Ishikawa (cell line): Measurements from ENCODE around the gene TENT4A.

Source experiments
- CEBPB ChIP-seq: IDR thresholded peaks from 2 replicates; pipeline ENCODE4 v1.6.1; 2012
- CREB1 ChIP-seq: IDR thresholded peaks from 2 replicates; pipeline ENCODE4 v1.6.1; 2012; ENCODE audit warnings: low read depth
- EGR1 ChIP-seq: IDR thresholded peaks from 2 replicates; pipeline ENCODE4 v1.6.1; 2012
- EP300 ChIP-seq: IDR thresholded peaks from 2 replicates; pipeline ENCODE4 v1.6.1; 2012; ENCODE audit warnings: borderline replicate concordance
- FOXM1 ChIP-seq: IDR thresholded peaks from 2 replicates; pipeline ENCODE4 v1.6.1; 2012; ENCODE audit warnings: low read depth, borderline replicate concordance
- NFIC ChIP-seq: IDR thresholded peaks from 2 replicates; pipeline ENCODE4 v1.6.1; 2012
- RAD21 ChIP-seq: IDR thresholded peaks from 2 replicates; pipeline ENCODE4 v1.6.1; 2012; ENCODE audit warnings: low read depth
- TAF1 ChIP-seq: IDR thresholded peaks from 2 replicates; pipeline ENCODE4 v1.6.1; 2012; ENCODE audit warnings: low read depth, mild to moderate bottlenecking
- TCF12 ChIP-seq: IDR thresholded peaks from 2 replicates; pipeline ENCODE4 v1.6.1; 2012; ENCODE audit warnings: low read depth
- TEAD4 ChIP-seq: IDR thresholded peaks from 2 replicates; pipeline ENCODE4 v1.6.1; 2012
- YY1 ChIP-seq: IDR thresholded peaks from 2 replicates; pipeline ENCODE4 v1.6.1; 2012; ENCODE audit warnings: low read depth
- ZBTB7A ChIP-seq: IDR thresholded peaks from 2 replicates; pipeline ENCODE4 v1.6.1; 2012; ENCODE audit warnings: low read depth
- TF ChIP-seq, protein P1 (sequence below): IDR thresholded peaks from 2 replicates; pipeline ENCODE4 v1.6.1; 2012
- TF ChIP-seq, protein P2 (sequence below): IDR thresholded peaks from 2 replicates; pipeline ENCODE4 v1.6.1; 2012; ENCODE audit warnings: low read depth, mild to moderate bottlenecking
- TF ChIP-seq, protein P3 (sequence below): IDR thresholded peaks from 2 replicates; pipeline ENCODE4 v1.6.1; 2012

The TENT4A gene

DNA sequence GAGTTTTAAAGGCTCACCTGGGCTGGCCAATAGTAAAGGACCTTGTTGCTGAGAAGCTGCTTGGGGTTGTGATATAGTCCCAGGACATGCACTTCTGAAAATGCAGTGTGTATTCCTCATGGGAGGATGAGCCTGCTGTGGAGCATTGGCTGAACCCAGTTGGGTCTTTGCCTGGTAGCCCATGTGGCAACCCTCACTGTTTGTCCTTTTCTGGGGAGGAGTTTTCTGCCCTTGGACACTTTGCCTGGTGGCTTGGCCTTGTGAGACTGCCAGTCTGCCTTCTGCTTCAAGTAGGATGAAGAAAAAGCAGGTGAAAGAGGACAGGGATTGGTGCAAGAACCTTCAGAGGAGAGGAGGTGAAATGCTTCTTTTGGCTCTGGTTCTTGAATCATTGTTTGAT is 4.0 kb downstream of the TENT4A start:
- TF ChIP-seq, protein P1, sequence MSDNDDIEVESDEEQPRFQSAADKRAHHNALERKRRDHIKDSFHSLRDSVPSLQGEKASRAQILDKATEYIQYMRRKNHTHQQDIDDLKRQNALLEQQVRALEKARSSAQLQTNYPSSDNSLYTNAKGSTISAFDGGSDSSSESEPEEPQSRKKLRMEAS = no peak
- TF ChIP-seq TEAD4 (no peak), EP300 (no peak), CREB1 (no peak), FOXM1 (no peak), TCF12 (no peak), CEBPB (no peak), YY1 (no peak)

DNA sequence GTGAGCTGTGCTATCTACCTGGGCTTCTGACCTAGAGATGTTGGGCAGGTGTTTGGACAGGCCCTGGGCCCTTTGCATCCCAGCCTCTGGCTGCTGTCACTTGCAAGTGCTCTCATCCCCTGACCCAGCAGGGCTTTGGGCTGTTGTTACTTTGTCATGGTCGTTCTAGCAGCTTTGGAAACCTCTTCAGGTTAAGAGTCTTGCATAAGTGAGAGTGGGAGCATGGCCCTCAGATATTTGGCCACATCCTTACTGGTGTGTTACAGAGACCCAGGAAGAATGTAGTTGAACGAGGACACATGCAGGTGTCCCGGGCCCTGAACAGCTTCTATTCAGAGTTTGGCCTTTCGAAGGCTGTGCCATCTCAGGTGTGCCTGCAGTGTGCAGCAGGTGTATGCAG is 4.5 kb downstream of the TENT4A start:
- TF ChIP-seq, protein P2, sequence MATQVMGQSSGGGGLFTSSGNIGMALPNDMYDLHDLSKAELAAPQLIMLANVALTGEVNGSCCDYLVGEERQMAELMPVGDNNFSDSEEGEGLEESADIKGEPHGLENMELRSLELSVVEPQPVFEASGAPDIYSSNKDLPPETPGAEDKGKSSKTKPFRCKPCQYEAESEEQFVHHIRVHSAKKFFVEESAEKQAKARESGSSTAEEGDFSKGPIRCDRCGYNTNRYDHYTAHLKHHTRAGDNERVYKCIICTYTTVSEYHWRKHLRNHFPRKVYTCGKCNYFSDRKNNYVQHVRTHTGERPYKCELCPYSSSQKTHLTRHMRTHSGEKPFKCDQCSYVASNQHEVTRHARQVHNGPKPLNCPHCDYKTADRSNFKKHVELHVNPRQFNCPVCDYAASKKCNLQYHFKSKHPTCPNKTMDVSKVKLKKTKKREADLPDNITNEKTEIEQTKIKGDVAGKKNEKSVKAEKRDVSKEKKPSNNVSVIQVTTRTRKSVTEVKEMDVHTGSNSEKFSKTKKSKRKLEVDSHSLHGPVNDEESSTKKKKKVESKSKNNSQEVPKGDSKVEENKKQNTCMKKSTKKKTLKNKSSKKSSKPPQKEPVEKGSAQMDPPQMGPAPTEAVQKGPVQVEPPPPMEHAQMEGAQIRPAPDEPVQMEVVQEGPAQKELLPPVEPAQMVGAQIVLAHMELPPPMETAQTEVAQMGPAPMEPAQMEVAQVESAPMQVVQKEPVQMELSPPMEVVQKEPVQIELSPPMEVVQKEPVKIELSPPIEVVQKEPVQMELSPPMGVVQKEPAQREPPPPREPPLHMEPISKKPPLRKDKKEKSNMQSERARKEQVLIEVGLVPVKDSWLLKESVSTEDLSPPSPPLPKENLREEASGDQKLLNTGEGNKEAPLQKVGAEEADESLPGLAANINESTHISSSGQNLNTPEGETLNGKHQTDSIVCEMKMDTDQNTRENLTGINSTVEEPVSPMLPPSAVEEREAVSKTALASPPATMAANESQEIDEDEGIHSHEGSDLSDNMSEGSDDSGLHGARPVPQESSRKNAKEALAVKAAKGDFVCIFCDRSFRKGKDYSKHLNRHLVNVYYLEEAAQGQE = no peak
- TF ChIP-seq TEAD4 (no peak), RAD21 (no peak), NFIC (no peak), YY1 (no peak), EGR1 (no peak), TAF1 (no peak), CEBPB (no peak), CREB1 (no peak), ZBTB7A (no peak), FOXM1 (no peak), EP300 (no peak)
- TF ChIP-seq, protein P1 = no peak
- TF ChIP-seq, protein P3, sequence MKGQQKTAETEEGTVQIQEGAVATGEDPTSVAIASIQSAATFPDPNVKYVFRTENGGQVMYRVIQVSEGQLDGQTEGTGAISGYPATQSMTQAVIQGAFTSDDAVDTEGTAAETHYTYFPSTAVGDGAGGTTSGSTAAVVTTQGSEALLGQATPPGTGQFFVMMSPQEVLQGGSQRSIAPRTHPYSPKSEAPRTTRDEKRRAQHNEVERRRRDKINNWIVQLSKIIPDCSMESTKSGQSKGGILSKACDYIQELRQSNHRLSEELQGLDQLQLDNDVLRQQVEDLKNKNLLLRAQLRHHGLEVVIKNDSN = no peak

DNA sequence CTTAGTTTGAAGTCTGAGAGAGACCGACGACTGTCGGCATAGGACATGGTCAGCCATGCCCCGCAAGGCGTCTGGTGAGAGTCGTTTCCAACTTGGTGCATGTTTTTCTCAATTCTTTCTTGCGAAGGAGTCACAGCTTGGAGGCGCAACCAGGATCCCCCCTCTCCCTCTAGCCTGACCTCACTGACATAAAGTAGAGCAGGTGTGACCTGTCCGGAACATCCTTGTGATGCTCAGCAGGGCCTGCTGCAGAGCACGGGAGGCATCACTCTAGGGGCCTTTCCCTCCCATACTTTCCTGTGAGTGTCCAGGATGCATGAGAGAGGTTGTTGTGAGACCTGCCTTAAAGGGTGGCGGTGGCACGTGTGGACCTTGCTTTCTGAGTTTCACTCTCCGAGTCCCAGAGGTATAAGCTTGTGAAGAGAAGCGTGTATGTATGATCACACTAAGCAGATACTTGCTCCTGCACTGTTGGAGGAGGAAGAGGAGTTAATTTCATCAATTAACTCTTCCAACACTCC is 5.0 kb downstream of the TENT4A start:
- TF ChIP-seq RAD21 = no peak
- TF ChIP-seq NFIC = no peak
- TF ChIP-seq, protein P3 = no peak
- TF ChIP-seq FOXM1 = no peak
- TF ChIP-seq EP300 = no peak
- no peak for TF ChIP-seq CEBPB
- TF ChIP-seq, protein P2 = no peak
- no peak for TF ChIP-seq CREB1
- no peak for TF ChIP-seq TEAD4
- no peak for TF ChIP-seq YY1
- TF ChIP-seq TAF1 = no peak
- TF ChIP-seq TCF12 = no peak
- TF ChIP-seq, protein P1 = no peak
- no peak for TF ChIP-seq EGR1

DNA sequence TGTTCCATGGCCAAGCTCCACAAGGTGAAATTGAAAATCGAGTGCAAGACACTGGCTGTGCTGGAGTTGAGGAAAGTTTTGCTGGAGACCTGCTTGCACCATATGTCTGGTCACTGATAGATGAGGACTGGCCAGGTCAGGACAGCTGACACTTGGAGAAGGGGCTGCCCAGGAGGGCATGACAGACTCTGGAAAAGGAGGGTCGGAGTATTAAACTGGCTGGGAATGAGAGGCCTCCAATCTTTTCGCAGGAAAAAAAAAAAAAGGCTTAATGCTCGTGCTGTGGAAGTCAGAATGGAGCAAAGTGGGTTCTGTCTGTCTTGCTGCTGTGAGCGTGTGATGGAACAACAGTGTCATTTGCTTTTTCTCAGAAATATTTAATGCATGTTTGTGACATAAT is 5.5 kb downstream of the TENT4A start:
- TF ChIP-seq FOXM1 (no peak), EP300 (no peak), CEBPB (no peak), TAF1 (no peak), RAD21 (no peak), ZBTB7A (no peak), YY1 (no peak)

DNA sequence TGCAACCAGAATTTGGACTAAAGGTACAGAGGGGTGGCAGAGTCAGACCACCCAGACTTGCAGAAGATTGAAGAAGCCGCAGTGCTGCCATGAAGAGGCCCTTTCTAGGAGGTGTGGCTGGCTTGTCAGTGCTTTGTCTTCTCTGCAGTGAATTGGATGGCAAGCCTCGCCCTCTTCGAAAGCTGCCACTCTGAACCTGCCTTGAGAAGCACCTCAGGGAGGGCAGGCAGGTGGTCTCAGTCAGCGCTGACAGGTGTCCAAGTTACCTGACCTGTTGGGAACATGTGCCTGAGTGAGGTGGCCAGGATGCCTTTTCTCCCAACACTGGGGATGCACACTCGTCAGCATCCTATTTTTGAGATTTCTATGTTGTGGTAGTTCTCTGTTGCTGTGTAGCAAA is 6.2 kb downstream of the TENT4A start:
- TF ChIP-seq FOXM1 = no peak
- no peak for TF ChIP-seq EGR1
- TF ChIP-seq EP300 = no peak
- no peak for TF ChIP-seq YY1
- TF ChIP-seq CEBPB = no peak
- no peak for TF ChIP-seq ZBTB7A
- TF ChIP-seq, protein P2 = no peak
- TF ChIP-seq TEAD4 = no peak
- no peak for TF ChIP-seq CREB1
- TF ChIP-seq NFIC = no peak
- no peak for TF ChIP-seq TCF12
- TF ChIP-seq, protein P1 = no peak
- TF ChIP-seq, protein P3 = no peak
- TF ChIP-seq TAF1 = no peak
- TF ChIP-seq RAD21 = no peak
